Upper lobe of left lung (tissue), 6 donors: Measurements from ENCODE around the gene ARHGEF7. TPM values are rescaled to one million over a fixed set of nuclear protein-coding genes. Genes with fewer than 3 reads are reported as not detected.

Source experiments
- ATAC-seq, 2 donors: fragments of 200-7000 bp; cut with Tn5 transposase; one replicate each; pipeline ENCODE4 v1.9.1; 2022; ENCODE audit warnings: mild to moderate bottlenecking in 2 of 2, moderate library complexity in 2 of 2; ENCODE audit not compliant: low FRiP score in 2 of 2
- DNase-seq, 2 donors: peaks; one replicate each; pipeline ENCODE4 v3.0.0-alpha.2; 2019 to 2020
- H3K27ac ChIP-seq, 4 donors: fragments of 200-600 bp; sonication (generic); one replicate each; pipeline ENCODE4 v1.5.1; 2016 to 2019
- H3K27me3 ChIP-seq, 4 donors: fragments of 200-600 bp; sonication (generic); one replicate each; pipeline ENCODE4 v1.5.1; 2017 to 2019
- H3K36me3 ChIP-seq, 4 donors: fragments of 200-600 bp; sonication (generic); one replicate each; pipeline ENCODE4 v1.5.1; 2016 to 2019
- H3K4me1 ChIP-seq, 4 donors: fragments of 200-600 bp; sonication (generic); one replicate each; pipeline ENCODE4 v1.5.1; 2018 to 2019
- H3K4me3 ChIP-seq, 4 donors: fragments of 200-600 bp; sonication (generic); one replicate each; pipeline ENCODE4 v1.5.1; 2017 to 2019; ENCODE audit warnings: mild to moderate bottlenecking in 2 of 4, moderate library complexity in 1 of 4
- H3K9me3 ChIP-seq, 4 donors: fragments of 200-600 bp; sonication (generic); one replicate each; pipeline ENCODE4 v1.5.1; 2018 to 2019
- CTCF ChIP-seq, 6 experiments: fragments of 450-650 bp in 4 of 6; fragments of 200-600 bp in 2 of 6; sonication (generic) in 2 of 6; IDR thresholded peaks; one replicate each; pipeline ENCODE4 v1.5.1; 2016 to 2019; ENCODE audit warnings: antibody characterized with exemption in 6 of 6
- EP300 ChIP-seq, 4 donors: sonication (generic); formaldehyde crosslinking; IDR thresholded peaks; one replicate each; pipeline ENCODE4 v1.5.1; 2017; ENCODE audit warnings: antibody characterized with exemption in 4 of 4, control low read depth in 2 of 4
- POLR2A ChIP-seq, 4 donors: fragments of 450-650 bp; IDR thresholded peaks; one replicate each; pipeline ENCODE4 v1.5.1; 2016 to 2017; ENCODE audit warnings: antibody characterized with exemption in 4 of 4, mild to moderate bottlenecking in 2 of 4
- POLR2AphosphoS5 ChIP-seq, 2 donors: sonication (generic); formaldehyde crosslinking; IDR thresholded peaks; one replicate each; pipeline ENCODE4 v1.5.1; 2017; ENCODE audit warnings: antibody characterized with exemption in 2 of 2
- WGBS, 2 donors: methylation state at CpG; one replicate each; pipeline ENCODE4 v1.1.5; 2017 to 2018; 5-methylcytosine and 5-hydroxymethylcytosine counted together
- total RNA-seq, 6 donors: library from RNA; depleted of rRNA in 4 of 6; stranded (reverse); fragments of >200 nt in 4 of 6; gene quantifications; one replicate each; pipeline versions ENCODE4 v1.1.0 to v1.2.1, GENCODE V29; 2016 to 2021
- donor health status: DM: no; HTN: no; CAD: no; lungs with moderate emphysema.
- donor health status: DM: no; HTN: yes; CAD: no; lungs with severe emphysema.

ARHGEF7 gene
- total RNA-seq, 6 donors from 2014 or later, result 50.3 to 130 (median 67.4) TPM

GRCh38 chr13:111247552-111247951 lies 132.4 kb downstream of the ARHGEF7 start:
- Histone ChIP-seq H3K9me3 (no peaks in the 10 kb centered on the region), H3K27ac (no peak overlapping the region), H3K4me3 (no peak overlapping the region), H3K36me3 (peaks cover 0 to 58% (median 20%) of the 10 kb centered on the region in 4 donors), H3K27me3 (no peaks in the 10 kb centered on the region), H3K4me1 (peaks cover 0 to 9% (median 5%) of the 10 kb centered on the region in 4 donors)
- peak in 1 of 2 donors; percentile 58 for ATAC-seq
- TF ChIP-seq CTCF (IDR thresholded peaks at IDR 0.05) (no peak), POLR2A (IDR thresholded peaks at IDR 0.05) (no peak), EP300 (IDR thresholded peaks at IDR 0.05) (no peak), POLR2AphosphoS5 (IDR thresholded peaks at IDR 0.05) (no peak)
- WGBS, 2 donors, result 67 to 68% methylated on average over 7 of the region's 7 CpGs
- DNase-seq, result no peak

GRCh38 chr13:111248822-111249221 lies 133.7 kb downstream of the ARHGEF7 start:
- DNase-seq (no peak), ATAC-seq (no peak)
- H3K4me3 ChIP-seq, result no peak overlapping the region
- WGBS, 2 donors, result 85 to 87% methylated on average over 3 of the region's 3 CpGs
- no peak overlapping the region for H3K27ac ChIP-seq
- H3K36me3 ChIP-seq, result peaks cover 0 to 66% (median 19%) of the 10 kb centered on the region in 4 donors
- TF ChIP-seq EP300 (IDR thresholded peaks at IDR 0.05), result no peak
- H3K9me3 ChIP-seq, result no peaks in the 10 kb centered on the region
- no peaks in the 10 kb centered on the region for H3K27me3 ChIP-seq
- peaks cover 0 to 9% (median 5%) of the 10 kb centered on the region in 4 donors for H3K4me1 ChIP-seq

- Histone ChIP-seq H3K4me1 (peaks cover 0 to 9% (median 5%) of the 10 kb centered on the region in 4 donors), H3K4me3 (no peak overlapping the region), H3K27me3 (no peaks in the 10 kb centered on the region), H3K27ac (no peak overlapping the region), H3K36me3 (peaks cover 0 to 62% (median 12%) of the 10 kb centered on the region in 4 donors), H3K9me3 (no peaks in the 10 kb centered on the region)
- no peak for DNase-seq
- no peak for ATAC-seq
- 97% methylated on average over 12 of the region's 12 CpGs for WGBS, 2 donors
- TF ChIP-seq POLR2AphosphoS5 (IDR thresholded peaks at IDR 0.05), result no peak
- TF ChIP-seq CTCF (IDR thresholded peaks at IDR 0.05), result no peak
- TF ChIP-seq POLR2A (IDR thresholded peaks at IDR 0.05), result no peak
- no peak for TF ChIP-seq EP300 (IDR thresholded peaks at IDR 0.05)
Observed at GRCh38 chr13:111249637-111250360, 134.7 kb downstream of the ARHGEF7 start.

GRCh38 chr13:111251646-111252445 lies 136.7 kb downstream of the ARHGEF7 start:
- Histone ChIP-seq H3K4me1 (peaks cover 0 to 9% (median 5%) of the 10 kb centered on the region in 4 donors), H3K27ac (no peak overlapping the region), H3K9me3 (no peaks in the 10 kb centered on the region), H3K4me3 (no peak overlapping the region), H3K27me3 (no peaks in the 10 kb centered on the region), H3K36me3 (peaks cover 0 to 64% (median 6%) of the 10 kb centered on the region in 4 donors)
- DNase-seq (no peak), ATAC-seq (no peak)
- 83 to 84% methylated on average over 4 of the region's 4 CpGs for WGBS, 2 donors
- TF ChIP-seq POLR2A (IDR thresholded peaks at IDR 0.05) (no peak), POLR2AphosphoS5 (IDR thresholded peaks at IDR 0.05) (no peak), CTCF (IDR thresholded peaks at IDR 0.05) (no peak), EP300 (IDR thresholded peaks at IDR 0.05) (no peak)
